OCI-LY7 (cell line): ENCODE results near the gene LBX2. TPM values are rescaled to one million over a fixed set of nuclear protein-coding genes. Genes with fewer than 3 reads are reported as not detected.

Experiments
- BruUV-seq: library from RNA; stranded (reverse); fragments of 400-500 nt; replicated peaks from 2 replicates; lab custom pipeline; 2021; lab: Mats Ljungman, UMichigan
- CTCF ChIA-PET: fragments of 300-600 bp; sonication (Branson Sonifier 250); formaldehyde crosslinking; loops from one replicate; lab custom pipeline; 2022; ENCODE audit warnings: antibody characterized with exemption; ENCODE audit not compliant: unreplicated experiment; lab: Charles Lee
- POLR2A ChIA-PET: fragments of 300-600 bp; sonication (Branson Sonifier 250); formaldehyde crosslinking; loops from one replicate; lab custom pipeline; 2022; ENCODE audit warnings: antibody characterized with exemption; lab: Charles Lee
- DNase-seq: peaks from one replicate; pipeline ENCODE4 v3.0.0-alpha.2; 2015; ENCODE audit warnings: low spot score
- H2AFZ ChIP-seq: fragments of 200-600 bp; sonication (generic), shearing (Covaris generic); 2 replicates; pipeline ENCODE4 v1.6.1; 2014; ENCODE audit warnings: mild to moderate bottlenecking, antibody characterized with exemption, low read length, moderate library complexity
- H3K27ac ChIP-seq: fragments of 200-600 bp; sonication (generic); 2 replicates; pipeline ENCODE4 v1.5.1; 2014; ENCODE audit warnings: mixed run types, low read depth, mild to moderate bottlenecking, moderate library complexity, low read length, inconsistent platforms; ENCODE audit not compliant: poor library complexity, severe bottlenecking
- H3K36me3 ChIP-seq: fragments of 200-600 bp; sonication (generic); 2 replicates; pipeline ENCODE4 v1.6.1; 2014; ENCODE audit warnings: mild to moderate bottlenecking, antibody characterized with exemption, low read length, moderate library complexity, mixed read lengths; ENCODE audit not compliant: insufficient read depth
- H3K4me1 ChIP-seq: fragments of 200-600 bp; sonication (generic); 2 replicates; pipeline ENCODE4 v1.5.1; 2014; ENCODE audit warnings: mild to moderate bottlenecking, low read length; ENCODE audit not compliant: insufficient read depth, poor library complexity, severe bottlenecking
- H3K4me2 ChIP-seq: fragments of 200-600 bp; sonication (generic); 2 replicates; pipeline ENCODE4 v1.6.1; 2014; ENCODE audit warnings: mild to moderate bottlenecking, low read length
- H3K4me3 ChIP-seq: fragments of 200-600 bp; sonication (generic); 2 replicates; pipeline ENCODE4 v1.5.1; 2014; ENCODE audit warnings: mild to moderate bottlenecking, low read depth, low read length; ENCODE audit not compliant: poor library complexity, severe bottlenecking
- H3K79me2 ChIP-seq: fragments of 200-600 bp; sonication (generic); 2 replicates; pipeline ENCODE4 v1.6.1; 2016; ENCODE audit warnings: low read depth, mild to moderate bottlenecking, low read length, moderate library complexity, mixed read lengths; ENCODE audit not compliant: insufficient read depth
- H3K9me2 ChIP-seq: fragments of 200-600 bp; sonication (generic); 2 replicates; pipeline ENCODE4 v1.6.1; 2016; ENCODE audit warnings: mild to moderate bottlenecking, low read length, mixed read lengths; ENCODE audit not compliant: insufficient read depth
- H3K9me3 ChIP-seq: fragments of 200-600 bp; sonication (generic); 2 replicates; pipeline ENCODE4 v1.6.1; 2014; ENCODE audit warnings: mild to moderate bottlenecking, mixed run types, low read length, mixed read lengths
- H4K20me1 ChIP-seq: fragments of 200-600 bp; sonication (generic); 2 replicates; pipeline ENCODE4 v1.6.1; 2014; ENCODE audit warnings: mild to moderate bottlenecking, antibody characterized with exemption, low read length, moderate library complexity, mixed read lengths; ENCODE audit not compliant: insufficient read depth
- EZH2phosphoT487 ChIP-seq: fragments of 200-600 bp; sonication (generic); IDR thresholded peaks from 2 replicates; pipeline ENCODE4 v1.6.1; 2018; ENCODE audit warnings: low read depth, borderline replicate concordance, mild to moderate bottlenecking, mixed run types, antibody characterized with exemption, low read length, moderate library complexity, mixed read lengths
- intact Hi-C: fragments of 100-400 bp; cut with micrococcal nuclease; formaldehyde crosslinking; loops from one replicate; pipeline ENCODE4 v1.10.0; 2022; ENCODE audit not compliant: unreplicated experiment
- total RNA-seq, 2 experiments: library from RNA; depleted of rRNA in 1 of 2; stranded (reverse); fragments of >200 nt in 1 of 2; shearing (Covaris generic) in 1 of 2; gene quantifications; 2 replicates each; pipeline ENCODE4 v1.2.3, GENCODE V29; 2014 to 2022
- TF ChIP-seq, protein P1 (sequence below): fragments of 200-600 bp; sonication (generic); conservative IDR thresholded peaks from 2 replicates; pipeline ENCODE4 v1.5.1; 2014; ENCODE audit warnings: mild to moderate bottlenecking, antibody characterized with exemption, low read length, moderate library complexity, mixed read lengths

LBX2 gene
- total RNA-seq, 2 experiments from 2014 or later: not detected

DNA sequence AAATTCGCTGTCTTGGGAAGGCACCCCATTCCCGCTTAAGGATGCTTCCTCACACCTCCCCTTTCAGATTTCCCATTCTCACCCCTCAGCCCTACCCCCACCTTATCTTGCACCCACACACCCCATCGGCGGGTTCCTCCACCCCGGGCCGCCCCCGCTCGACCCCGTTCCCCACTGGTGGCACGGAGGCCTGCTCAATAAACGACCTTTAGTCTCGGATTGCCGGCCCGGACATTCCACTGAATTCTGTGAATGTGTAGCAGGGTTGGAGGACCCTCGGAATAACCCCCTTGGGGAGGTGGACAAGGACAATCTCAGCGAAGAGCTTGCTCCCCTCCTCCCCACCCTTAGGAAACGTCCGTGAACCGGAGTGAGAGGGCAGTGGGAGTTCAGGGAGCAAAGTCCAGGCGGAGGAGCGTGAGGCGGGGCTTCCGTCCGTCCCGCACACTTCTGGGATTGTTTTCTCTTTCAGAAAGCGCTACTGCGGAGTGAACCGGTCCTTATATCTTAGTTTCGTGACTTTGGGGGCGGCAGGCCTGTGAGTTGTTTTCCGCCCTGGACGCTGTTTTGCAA lies 2.8 kb upstream of the LBX2 start:
- no peak for TF ChIP-seq EZH2phosphoT487
- TF ChIP-seq, protein P1, sequence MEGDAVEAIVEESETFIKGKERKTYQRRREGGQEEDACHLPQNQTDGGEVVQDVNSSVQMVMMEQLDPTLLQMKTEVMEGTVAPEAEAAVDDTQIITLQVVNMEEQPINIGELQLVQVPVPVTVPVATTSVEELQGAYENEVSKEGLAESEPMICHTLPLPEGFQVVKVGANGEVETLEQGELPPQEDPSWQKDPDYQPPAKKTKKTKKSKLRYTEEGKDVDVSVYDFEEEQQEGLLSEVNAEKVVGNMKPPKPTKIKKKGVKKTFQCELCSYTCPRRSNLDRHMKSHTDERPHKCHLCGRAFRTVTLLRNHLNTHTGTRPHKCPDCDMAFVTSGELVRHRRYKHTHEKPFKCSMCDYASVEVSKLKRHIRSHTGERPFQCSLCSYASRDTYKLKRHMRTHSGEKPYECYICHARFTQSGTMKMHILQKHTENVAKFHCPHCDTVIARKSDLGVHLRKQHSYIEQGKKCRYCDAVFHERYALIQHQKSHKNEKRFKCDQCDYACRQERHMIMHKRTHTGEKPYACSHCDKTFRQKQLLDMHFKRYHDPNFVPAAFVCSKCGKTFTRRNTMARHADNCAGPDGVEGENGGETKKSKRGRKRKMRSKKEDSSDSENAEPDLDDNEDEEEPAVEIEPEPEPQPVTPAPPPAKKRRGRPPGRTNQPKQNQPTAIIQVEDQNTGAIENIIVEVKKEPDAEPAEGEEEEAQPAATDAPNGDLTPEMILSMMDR: no peak
- no peaks in the 10 kb centered on the region for H4K20me1 ChIP-seq
- BruUV-seq: no TSS peak
- no peaks in the 10 kb centered on the region for H3K9me3 ChIP-seq
- no peaks in the 10 kb centered on the region for H3K9me2 ChIP-seq
- peak overlapping the region; percentile 45; the same call in 1 of the 2 replicates for H3K4me2 ChIP-seq
- H3K36me3 ChIP-seq: peaks cover 15% of the 10 kb centered on the region
- no peak overlapping the region for H3K4me3 ChIP-seq
- peaks cover 5% of the 10 kb centered on the region; the same call in 1 of the 2 replicates for H3K79me2 ChIP-seq
- H3K4me1 ChIP-seq: peaks cover 23% of the 10 kb centered on the region
- intact Hi-C loops: no loop called here
- CTCF ChIA-PET: no interaction called here
- H2AFZ ChIP-seq: no peak overlapping the region
- no peak for DNase-seq
- H3K27ac ChIP-seq: no peak overlapping the region
- POLR2A ChIA-PET: no interaction called here

DNA sequence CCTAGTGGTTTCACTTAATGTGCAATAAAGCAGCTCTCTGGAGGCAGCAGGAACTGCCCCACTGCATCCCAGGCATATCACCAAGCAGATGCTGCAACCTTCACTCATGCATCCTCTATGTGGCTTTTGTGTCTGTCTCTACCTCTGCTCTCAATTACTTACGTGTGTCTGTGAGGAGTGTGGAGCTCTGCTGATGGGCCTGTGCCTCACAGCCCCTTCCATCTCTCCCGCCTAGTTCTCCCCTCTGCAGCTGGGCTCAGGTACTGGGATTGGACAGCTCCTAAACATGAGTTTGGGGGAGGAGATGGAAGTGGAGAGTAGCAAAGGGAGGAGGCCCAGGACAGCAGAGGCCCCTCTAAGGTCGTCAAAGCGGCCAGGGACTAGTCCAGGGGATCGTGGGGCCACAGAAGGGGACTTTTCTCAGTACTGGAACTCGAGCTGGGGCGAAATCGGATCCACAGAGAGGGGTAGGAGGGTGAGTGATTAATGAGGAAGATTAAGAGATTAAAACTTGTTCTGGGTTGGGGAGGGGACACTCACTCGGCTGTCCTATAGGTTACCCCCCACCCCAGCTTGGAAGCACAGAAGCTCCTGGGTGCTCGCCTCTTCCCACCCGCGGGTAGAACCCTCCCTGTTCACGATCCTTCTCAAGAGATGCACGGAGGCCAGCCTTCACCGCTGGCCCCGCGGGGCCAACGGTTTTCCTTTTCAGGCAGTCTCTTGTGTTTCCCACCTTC lies 2.1 kb upstream of the LBX2 start:
- Histone ChIP-seq H3K9me2 (no peaks in the 10 kb centered on the region), H3K36me3 (peaks cover 15% of the 10 kb centered on the region), H4K20me1 (no peaks in the 10 kb centered on the region), H3K4me2 (no peak overlapping the region), H3K4me3 (no peak overlapping the region), H2AFZ (no peak overlapping the region), H3K27ac (no peak overlapping the region), H3K79me2 (peaks cover 1% of the 10 kb centered on the region; the same call in 1 of the 2 replicates), H3K9me3 (no peaks in the 10 kb centered on the region), H3K4me1 (peaks cover 19% of the 10 kb centered on the region)
- intact Hi-C loops: no loop called here
- BruUV-seq: no TSS peak
- ChIA-PET POLR2A (interaction anchor here (0.6 to 0.7 kb wide), 2 partner anchors 17 to 29 kb away, joined by 3 read pairs; partner anchors contain the start of gene HTRA2), CTCF (interaction anchor here (0.5 kb wide), 1 partner anchor 49 kb away, joined by 3 read pairs; no protein-coding TSS in a partner anchor)
- no peak for DNase-seq
- TF ChIP-seq, protein P1: no peak

DNA sequence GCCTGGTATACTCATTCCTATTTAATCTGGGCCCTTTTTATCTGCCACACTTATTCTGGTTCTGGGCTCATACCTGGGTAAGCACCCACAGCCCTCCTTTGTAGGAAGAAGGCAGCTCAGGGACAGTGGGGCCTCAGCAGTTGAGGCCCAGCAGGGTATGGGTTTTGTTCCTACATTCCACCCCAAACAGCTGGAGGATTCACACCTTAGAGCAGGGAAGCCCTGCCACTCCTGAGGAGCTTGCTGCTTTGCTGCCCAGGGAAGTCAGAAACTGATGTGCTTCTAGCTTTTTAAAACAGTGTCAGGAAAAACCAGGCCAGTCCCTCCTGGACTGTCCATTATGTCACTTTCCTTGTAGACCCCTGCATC lies 1.2 kb upstream of the LBX2 start:
- intact Hi-C loops: no loop called here
- H3K27ac ChIP-seq: no peak overlapping the region
- H4K20me1 ChIP-seq: no peaks in the 10 kb centered on the region
- ChIA-PET POLR2A (interaction anchor here (1.1 kb wide), 1 partner anchor 74 kb away, joined by 3 read pairs; no protein-coding TSS in a partner anchor), CTCF (no interaction called here)
- no TSS peak for BruUV-seq
- TF ChIP-seq EZH2phosphoT487: no peak
- TF ChIP-seq, protein P1: no peak
- no peak overlapping the region for H3K4me3 ChIP-seq
- H3K36me3 ChIP-seq: peaks cover 9% of the 10 kb centered on the region
- H3K79me2 ChIP-seq: no peaks in the 10 kb centered on the region
- H2AFZ ChIP-seq: no peak overlapping the region
- peaks cover 11% of the 10 kb centered on the region for H3K4me1 ChIP-seq
- no peak for DNase-seq
- no peak overlapping the region for H3K4me2 ChIP-seq
- H3K9me2 ChIP-seq: no peaks in the 10 kb centered on the region
- H3K9me3 ChIP-seq: no peaks in the 10 kb centered on the region
